ENCODE data around the gene RFX2.
"Not testable (repeated sequence)": the region's sequence is repeated elsewhere in the genome, so short reads cannot be mapped to it uniquely, and the experiment has no call there.

The RFX2 gene

DNA sequence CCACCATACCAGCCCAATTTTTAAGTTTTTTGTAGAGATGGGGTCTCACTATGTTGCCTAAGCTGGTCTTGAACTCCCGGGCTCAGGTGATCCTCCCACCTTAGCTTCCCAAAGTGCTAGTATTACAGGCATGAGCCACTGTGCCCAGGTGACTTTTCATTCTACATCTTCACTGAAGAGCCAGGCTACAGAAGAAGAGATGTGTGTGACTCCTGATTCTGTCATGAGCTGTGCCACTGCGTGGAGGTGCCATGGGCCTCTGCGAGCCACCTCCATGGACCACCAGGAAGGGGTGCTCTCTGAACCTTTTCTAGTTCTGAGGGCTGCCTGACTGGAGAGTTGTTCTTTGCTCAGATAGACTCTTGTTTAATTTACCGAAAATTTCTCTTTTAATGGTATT is 75.8 kb downstream of the RFX2 start:
- TF ChIP-seq, protein P1, sequence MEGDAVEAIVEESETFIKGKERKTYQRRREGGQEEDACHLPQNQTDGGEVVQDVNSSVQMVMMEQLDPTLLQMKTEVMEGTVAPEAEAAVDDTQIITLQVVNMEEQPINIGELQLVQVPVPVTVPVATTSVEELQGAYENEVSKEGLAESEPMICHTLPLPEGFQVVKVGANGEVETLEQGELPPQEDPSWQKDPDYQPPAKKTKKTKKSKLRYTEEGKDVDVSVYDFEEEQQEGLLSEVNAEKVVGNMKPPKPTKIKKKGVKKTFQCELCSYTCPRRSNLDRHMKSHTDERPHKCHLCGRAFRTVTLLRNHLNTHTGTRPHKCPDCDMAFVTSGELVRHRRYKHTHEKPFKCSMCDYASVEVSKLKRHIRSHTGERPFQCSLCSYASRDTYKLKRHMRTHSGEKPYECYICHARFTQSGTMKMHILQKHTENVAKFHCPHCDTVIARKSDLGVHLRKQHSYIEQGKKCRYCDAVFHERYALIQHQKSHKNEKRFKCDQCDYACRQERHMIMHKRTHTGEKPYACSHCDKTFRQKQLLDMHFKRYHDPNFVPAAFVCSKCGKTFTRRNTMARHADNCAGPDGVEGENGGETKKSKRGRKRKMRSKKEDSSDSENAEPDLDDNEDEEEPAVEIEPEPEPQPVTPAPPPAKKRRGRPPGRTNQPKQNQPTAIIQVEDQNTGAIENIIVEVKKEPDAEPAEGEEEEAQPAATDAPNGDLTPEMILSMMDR (IDR thresholded peaks at IDR 0.05): no peak
- no peak for TF ChIP-seq ZFX (IDR thresholded peaks at IDR 0.05; ENCODE audit: borderline replicate concordance)
- H3K27ac ChIP-seq: no peak overlapping the region

DNA sequence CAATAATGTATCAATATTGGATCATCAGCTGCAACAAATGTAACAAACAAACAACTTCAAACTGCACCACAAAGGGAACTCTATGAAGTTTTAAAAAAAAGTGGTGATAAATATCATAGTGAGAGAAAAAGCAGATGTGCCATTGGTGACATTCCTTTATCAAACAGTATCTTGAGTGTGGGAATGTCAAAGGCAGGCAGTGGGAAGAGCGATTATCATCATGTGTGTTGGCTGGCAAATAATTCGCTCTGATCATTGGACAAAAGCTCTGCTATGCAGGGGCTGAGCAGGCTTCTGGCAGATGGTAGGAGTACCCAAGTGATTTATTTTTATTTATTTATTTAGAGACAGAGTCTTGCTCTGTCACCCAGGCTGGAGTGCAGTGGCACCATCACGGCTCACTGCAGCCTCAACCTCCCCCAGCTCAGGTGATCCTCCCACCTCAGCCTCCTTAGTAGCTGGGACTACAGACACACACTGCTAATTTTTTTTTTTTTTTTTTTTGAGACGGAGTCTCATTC is 76.5 kb downstream of the RFX2 start:
- no peak overlapping the region for H3K27ac ChIP-seq
- no peak for TF ChIP-seq ZFX (IDR thresholded peaks at IDR 0.05; ENCODE audit: borderline replicate concordance)
- TF ChIP-seq, protein P1 (IDR thresholded peaks at IDR 0.05): no peak

DNA sequence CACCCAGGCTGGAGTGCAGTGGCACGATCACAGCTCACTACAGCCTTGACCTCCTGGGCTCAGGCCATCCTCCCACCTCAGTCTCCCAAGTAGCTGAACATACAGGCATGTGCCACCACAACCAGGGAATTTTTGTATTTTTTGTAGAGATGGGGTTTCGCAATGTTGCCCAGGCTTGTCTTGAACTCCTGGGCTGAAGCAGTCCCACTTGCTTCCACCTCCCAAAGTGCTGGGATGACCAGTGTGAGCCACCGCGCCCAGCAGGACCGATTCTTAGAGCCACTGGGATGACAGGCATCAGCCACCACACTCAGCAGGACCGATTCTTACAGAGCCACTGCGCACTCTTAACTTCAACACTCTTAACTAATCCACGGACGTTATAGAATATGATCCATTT is 77.5 kb downstream of the RFX2 start:
- TF ChIP-seq ZFX (IDR thresholded peaks at IDR 0.05; ENCODE audit: borderline replicate concordance): no peak

DNA sequence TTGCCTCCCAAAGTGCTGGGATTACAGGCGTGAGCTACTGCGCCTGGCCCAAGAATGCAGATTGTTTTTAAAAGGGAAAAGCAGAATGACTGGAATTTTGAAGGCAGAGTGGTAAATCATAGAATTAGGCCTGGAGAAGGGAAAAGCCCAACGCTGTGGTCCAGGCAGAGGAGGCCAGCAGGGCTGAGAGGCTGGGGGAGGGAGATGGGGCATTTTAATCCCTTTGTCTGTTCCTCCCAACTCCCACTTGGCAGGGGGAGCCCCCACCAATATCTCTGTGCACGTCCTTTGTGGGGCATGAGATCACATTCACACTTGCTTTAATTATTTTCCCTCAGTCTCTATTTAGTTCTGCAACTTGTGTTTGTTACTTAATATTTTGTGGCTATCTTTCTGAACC is 77.9 kb downstream of the RFX2 start:
- TF ChIP-seq ZFX (IDR thresholded peaks at IDR 0.05; ENCODE audit: borderline replicate concordance): no peak
- TF ChIP-seq, protein P1 (IDR thresholded peaks at IDR 0.05): no peak

More for the DNA sequence above, 77.5 kb downstream of the RFX2 start:
- H3K27ac ChIP-seq: no peak overlapping the region

DNA sequence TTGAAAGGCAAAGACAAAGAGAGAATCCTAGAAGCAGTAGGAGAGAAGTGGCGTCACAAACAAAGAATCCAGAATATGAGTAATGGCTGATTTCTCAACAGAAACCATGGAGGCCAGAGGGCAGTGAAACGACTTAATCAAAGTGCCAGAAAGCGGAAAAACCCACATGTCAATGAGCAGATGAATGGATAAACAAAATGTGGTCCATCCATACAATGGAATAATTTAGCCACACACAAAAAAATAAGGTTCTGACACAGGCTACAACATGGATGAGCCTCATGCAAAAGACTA is 80.1 kb downstream of the RFX2 start:
- no peak overlapping the region for H3K27ac ChIP-seq
- no peak for TF ChIP-seq ZFX (IDR thresholded peaks at IDR 0.05; ENCODE audit: borderline replicate concordance)
- TF ChIP-seq, protein P1 (IDR thresholded peaks at IDR 0.05): no peak

More for the DNA sequence above, 77.9 kb downstream of the RFX2 start:
- H3K27ac ChIP-seq: no peak overlapping the region

DNA sequence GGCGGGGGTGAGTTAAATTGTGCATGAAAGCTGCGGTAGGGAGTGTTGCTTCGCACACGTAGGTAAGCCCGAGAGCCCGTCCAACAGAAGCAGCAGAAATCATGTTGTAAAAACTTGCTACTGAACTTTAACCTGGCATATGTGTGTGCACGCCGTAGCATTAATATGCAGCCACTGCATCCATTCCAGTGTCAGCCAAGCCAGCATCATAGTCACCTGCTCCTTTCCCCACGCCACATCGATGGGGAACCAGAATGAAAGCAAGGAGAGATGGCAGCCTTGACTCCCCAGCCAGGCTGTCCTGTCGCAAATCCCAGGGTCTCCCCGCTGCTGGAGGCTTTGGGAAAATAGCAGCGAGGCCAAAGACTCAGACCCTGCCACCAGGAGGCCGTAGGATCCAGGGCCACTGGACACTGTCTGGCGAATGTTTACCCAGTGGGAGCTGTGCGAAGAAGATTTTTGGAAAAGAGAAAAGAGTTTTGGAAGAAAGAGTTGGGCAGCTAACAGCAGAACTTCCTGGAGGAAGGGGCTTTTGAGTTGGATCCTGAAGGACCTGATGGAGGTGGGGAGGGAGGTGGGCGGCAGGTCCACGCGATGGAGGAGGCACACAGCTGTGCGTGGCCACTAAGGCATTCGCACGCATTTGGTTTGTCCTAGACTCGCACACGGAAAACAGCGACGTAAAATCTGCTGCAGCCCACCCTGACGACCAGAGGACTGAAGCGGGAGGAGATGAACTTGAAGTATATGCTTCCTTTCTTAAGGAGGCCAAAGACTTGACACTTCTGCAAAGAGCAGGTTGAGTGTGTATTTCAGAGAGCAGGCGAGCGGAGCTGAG is 83.7 kb downstream of the RFX2 start:
- no peak overlapping the region for H3K27ac ChIP-seq
- no peak for TF ChIP-seq ZFX (IDR thresholded peaks at IDR 0.05; ENCODE audit: borderline replicate concordance)
- TF ChIP-seq, protein P1 (IDR thresholded peaks at IDR 0.05): no peak

DNA sequence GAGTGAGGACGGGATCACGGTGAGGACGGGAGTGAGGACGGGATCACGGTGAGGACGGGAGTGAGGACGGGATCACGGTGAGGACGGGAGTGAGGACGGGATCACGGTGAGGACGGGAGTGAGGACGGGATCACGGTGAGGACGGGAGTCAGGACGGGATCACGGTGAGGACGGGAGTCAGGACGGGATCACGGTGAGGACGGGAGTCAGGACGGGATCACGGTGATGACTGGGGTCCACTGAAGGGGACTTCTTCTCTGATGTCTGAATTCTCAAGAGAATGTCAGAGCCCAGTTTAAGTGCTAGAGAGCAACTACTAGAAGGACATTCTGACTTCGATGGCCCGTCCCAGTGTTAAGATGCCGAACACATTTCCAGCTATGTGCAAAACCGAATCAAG is 85.5 kb downstream of the RFX2 start:
- not testable (repeated sequence) for H3K27ac ChIP-seq

DNA sequence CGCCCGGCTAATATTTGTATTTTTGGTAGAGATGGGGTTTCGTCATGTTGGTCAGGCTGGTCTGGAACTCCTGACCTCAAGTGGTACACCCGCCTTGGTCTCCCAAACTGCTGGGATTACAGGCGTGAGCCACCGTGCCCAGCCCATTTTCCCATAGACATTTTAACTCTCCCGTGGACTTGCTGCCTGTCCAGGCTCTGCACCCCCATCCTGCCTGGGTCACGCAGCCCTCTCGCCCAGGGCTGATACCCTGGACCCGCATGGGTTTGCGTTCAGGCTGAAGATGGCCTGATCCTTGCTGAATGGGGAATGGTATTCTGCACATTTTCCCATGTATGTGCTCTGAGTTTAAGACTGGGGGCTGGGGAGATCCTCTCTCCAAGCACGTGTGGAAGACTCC is 86.4 kb downstream of the RFX2 start:
- TF ChIP-seq, protein P1 (IDR thresholded peaks at IDR 0.05): no peak
- TF ChIP-seq ZFX (IDR thresholded peaks at IDR 0.05; ENCODE audit: borderline replicate concordance): no peak

More for the DNA sequence above, 86.4 kb downstream of the RFX2 start:
- no peak overlapping the region for H3K27ac ChIP-seq

Data from 22Rv1 (cell line).